CD4-positive, alpha-beta T cell treated with Interleukin-10 for 1 hour (primary cell): ENCODE data around the gene METTL26.

Source experiments
- DNase-seq: peaks from one replicate; pipeline ENCODE4 v3.0.0-alpha.2; 2020

The METTL26 gene

DNA sequence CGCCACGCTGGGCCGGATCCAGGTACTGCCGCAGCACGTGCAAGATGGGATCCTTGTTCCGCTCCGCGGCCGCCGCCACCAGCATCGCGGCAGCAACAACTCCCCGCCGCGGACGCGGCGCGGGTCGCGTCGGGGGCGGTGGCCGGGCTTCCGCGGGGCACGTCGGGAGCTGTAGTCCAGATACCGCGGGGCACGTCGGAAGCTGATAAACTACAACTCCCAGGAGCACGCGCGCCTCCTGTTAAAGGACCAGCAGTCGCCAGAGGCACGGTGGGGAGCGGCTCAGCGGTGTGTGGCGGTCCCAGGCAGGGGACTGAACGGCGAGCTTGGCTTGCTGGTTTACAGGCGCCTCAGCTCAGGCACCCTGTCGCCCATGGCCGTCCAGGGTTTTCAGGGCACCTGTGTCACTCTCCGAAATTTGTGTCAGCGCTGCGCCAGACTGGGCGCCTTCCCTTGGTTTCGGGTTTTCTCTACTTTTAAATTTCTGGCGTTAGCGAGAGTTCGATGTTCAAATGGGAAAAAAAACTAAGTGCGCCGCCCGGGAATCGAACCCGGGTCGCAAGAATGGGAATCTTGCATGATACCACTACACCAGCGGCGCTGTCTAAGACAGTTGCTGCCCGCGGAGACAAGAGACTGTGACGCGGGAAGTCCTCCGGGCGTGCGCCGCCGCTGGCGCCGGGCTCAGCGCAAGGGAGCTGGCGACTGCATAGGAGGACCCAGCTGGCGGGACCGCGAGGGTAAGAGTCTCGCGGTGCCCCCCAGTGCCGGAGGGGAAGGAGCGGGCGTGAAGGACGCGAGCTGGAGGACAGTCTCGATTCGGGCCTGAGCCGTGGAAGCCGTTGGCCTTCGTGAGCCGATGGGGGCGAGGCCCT, at the start of gene METTL26:
Gene METTL26, minus strand, starts transcription at position 100 of the 875 bp plus-strand sequence. Its CDS starts 15 bp downstream, at position 85.
- DNase-seq, result peak; percentile 95

DNA sequence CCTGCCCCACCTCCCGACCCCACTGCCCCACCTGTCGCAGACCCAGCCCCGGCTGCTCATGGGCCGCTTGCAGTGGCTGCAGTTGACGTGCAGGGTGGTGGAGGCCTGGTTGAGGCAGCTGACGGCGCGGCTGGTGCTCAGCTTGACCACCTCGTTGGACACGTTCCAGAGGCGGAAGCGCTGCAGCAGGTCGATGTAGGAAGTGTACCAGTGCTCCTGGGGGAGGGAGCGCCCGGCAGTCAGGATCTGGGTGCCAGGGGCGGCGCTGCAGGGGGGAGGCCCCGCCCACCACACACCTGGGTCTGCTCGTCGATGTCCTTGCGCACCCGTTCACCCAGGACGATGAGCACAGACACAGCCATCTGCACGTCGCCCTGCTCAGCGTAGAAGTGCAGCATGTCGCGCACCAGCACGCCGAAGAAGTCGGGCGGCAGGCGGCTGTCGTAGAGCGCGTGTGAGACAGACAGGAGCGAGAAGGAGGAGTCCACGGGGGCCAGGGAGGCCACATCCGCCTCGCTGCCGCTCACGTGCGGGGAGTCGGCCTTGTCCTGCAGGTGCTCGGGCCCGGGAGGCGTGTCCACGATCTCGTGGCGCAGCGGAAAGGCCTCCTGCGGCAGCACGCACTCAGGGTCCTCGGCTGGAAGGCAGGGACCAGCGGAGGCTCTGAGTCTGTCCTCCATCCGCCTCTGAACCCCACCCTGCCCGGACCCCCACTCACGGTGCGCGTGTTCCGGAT, 49.0 kb upstream of the METTL26 start:
- DNase-seq, result no peak

DNA sequence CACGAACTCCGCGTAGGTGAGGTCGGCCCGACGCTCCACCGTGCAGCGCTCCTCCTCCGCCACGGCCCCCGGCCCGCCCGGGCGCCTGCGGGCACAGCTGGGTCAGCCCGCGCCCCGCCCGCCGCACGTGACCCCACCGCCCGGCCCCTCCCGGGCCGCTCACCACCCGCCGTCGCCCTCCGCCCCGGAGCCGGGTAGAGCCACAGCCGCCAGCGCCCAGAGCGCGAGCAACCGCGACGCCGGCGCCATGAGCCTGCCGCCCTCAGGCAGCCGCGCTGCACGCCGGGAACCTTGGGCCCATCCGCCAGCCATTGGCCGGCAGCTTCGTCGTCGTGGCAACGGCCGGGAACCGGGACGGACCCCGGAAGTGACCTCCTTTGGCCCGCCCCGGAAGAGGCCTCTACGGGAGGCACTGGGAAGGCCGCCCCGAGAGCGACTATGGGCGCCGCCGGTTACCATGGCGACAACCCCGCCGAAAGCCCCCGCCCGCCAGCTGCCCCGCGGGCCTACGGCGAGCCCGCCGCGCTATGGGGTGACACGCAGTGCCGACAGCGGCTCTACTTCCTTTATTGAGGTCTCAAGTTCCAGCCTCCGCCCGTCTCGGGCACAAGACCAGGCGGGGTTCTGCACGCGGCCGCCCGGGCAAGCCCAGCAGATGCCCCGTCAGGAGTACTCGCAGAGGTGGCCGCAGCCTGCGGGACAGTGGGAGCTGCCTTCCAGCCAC, 48.1 kb upstream of the METTL26 start, which contains the start of gene JMJD8:
Gene JMJD8, minus strand, starts transcription at position 264 of the 724 bp plus-strand sequence. Its CDS starts 15 bp downstream, at position 249.
- peak; percentile 98 for DNase-seq

GRCh38 chr16:683396-684070, 47.4 kb upstream of the METTL26 start:
- DNase-seq, result no peak

- DNase-seq, result no peak
Measured at GRCh38 chr16:682493-683395, 46.6 kb upstream of the METTL26 start.

DNA sequence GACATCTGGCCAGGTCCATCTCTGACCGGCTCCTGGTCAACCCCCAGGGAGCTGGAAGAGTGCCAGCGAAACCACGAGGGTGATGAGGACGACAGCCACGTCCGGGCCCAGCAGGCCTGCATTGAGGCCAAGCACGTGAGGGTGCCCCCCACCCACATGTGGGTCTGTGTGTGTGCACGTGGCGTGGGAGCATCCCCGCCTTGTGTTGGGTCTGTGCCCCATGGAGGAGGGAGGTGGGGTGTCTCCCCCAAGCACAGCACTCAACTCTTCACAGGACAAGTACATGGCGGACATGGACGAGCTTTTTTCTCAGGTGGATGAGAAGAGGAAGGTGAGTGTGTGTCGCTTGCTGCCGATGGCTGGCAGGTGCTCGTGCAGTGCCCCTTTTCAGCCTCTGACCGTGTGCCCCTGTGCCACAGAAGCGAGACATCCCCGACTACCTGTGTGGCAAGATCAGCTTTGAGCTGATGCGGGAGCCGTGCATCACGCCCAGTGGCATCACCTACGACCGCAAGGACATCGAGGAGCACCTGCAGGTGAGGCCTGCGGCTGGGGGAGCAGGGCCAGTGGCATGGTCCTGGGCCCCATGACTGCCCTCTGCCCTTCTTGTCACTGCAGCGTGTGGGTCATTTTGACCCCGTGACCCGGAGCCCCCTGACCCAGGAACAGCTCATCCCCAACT, 45.8 kb upstream of the METTL26 start:
- DNase-seq, result no peak

DNA sequence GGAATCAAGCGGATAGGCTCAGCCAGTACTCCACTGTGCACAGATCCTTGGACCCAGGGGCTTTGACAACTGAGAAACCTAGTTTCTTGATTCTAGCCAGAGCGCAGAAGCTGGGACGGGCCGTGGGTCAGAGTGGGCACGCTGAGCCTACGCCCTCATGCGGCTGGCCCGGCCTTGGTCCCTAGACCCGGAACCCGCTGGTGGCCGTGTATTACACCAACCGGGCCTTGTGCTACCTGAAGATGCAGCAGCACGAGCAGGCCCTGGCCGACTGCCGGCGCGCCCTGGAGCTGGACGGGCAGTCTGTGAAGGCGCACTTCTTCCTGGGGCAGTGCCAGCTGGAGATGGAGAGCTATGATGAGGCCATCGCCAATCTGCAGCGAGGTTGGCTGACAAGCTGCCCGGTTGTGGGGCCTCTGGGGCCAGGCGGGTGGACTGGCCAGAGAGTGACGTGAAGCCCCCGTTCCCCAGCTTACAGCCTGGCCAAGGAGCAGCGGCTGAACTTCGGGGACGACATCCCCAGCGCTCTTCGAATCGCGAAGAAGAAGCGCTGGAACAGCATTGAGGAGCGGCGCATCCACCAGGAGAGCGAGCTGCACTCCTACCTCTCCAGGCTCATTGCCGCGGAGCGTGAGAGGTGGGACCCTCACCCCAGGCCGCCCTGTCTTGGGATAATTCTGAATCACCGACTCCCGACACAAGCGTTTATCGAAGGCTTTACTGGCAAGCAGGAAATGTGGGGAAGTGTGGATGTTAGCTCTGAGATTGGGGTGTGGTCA, 45.1 kb upstream of the METTL26 start:
- no peak for DNase-seq

- DNase-seq, result no peak
Measured at GRCh38 chr16:680625-680945, 44.5 kb upstream of the METTL26 start.

DNA sequence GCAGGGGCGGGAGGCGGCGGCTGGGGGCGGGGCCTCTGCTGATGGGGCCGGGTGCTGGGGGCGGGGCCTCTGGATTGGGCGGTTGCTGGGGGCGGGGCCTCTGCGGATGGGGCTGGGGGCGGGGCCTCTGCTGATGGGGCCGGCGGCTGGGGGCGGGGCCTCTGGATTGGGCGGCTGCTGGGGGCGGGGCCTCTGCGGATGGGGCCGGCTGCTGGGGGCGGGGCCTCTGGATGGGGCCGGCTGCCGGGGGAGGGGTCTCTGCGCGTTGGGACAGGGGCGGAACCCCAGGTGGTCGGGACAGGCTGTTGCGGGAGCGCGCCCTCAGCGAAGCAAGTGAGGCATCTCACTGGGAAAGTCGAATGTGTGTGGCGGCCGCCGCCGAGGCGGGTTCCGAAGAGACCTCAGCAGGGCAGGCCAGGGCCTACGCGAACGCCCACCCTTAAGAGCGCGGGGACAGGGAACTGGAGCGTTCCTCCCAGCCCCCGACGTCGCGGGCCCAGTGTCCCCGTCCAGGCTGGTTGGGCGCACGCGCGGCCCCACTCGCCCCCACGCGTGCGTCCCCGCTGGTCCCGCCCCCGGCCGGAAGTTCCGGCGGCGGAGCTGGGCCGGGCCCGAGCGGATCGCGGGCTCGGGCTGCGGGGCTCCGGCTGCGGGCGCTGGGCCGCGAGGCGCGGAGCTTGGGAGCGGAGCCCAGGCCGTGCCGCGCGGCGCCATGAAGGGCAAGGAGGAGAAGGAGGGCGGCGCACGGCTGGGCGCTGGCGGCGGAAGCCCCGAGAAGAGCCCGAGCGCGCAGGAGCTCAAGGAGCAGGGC, 43.9 kb upstream of the METTL26 start, which contains the start of gene STUB1:
Gene STUB1, plus strand, starts transcription at position 597 of the 811 bp plus-strand sequence. Its CDS starts 116 bp downstream, at position 713.
- peak; percentile 88 for DNase-seq

GRCh38 chr16:678858-679813, 43.0 kb upstream of the METTL26 start:
- peak; percentile 63 for DNase-seq

DNA sequence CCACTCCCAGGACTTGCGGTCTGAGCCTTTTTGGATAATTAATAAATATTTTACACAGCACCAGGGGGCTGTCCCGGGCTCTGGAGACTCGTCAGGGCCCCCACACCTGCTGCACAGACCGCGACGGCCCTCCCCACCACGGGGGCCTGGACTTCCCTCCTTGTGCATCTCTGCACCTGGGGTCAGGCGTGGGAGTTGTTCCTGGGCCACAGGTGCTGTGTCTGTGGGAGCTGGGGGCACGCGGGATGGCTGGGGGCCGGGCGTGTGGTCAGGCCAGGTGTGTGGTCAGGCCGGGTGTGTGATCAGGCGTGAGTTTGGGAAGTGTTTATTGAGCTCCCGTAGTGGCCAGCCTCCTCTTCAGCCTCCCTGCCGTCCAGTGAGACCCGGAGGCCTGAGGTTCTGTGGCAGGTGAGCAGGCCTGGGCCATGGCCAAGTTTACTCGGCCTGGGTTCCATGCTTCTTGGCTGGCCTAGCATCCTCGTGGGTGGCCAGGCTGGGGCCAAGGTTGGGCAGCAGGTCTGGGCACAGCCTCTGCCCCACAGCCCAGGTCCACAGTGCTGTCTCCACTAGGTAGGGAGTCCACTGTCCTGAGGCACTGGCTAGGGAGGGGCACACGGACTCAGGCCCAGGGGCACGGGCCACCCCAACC, 42.2 kb upstream of the METTL26 start:
- no peak for DNase-seq

GRCh38 chr16:677316-678190, 41.4 kb upstream of the METTL26 start:
- no peak for DNase-seq

GRCh38 chr16:676913-677312, 40.8 kb upstream of the METTL26 start:
- DNase-seq, result peak; percentile 58

GRCh38 chr16:676565-676902, 40.4 kb upstream of the METTL26 start:
- no peak for DNase-seq

- DNase-seq, result no peak
Measured at GRCh38 chr16:675884-676564, 39.9 kb upstream of the METTL26 start.
